ENCODE results near the gene TBX10. TPM values are rescaled to one million over a fixed set of nuclear protein-coding genes. Genes with fewer than 3 reads are reported as not detected.
"Not testable (repeated sequence)": the region's sequence is repeated elsewhere in the genome, so short reads cannot be mapped to it uniquely, and the experiment has no call there.

Gene TBX10
- total RNA-seq, 2 experiments from 2014 or later, result not detected

DNA sequence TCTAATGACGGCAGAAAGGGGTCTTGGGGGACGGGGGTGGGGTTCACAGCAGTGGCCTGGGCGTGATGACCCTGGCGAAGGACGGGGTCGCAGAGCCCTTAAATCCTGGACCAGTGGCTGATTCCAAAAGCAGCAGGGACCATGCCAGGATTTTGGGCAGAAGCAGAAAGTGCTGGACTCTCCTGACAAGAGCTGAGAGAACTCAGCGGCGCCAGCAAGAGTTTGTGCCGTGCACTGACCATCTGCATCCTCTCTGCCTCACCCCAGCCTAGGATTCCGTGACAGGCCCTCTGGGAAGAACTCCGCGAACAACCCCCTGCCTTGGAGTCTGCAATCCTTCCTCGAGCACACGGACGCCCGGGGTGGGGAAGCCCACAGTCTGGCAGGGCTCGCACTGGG, 33.5 kb downstream of the TBX10 start:
- peak overlapping the region; percentile 10 to 35 for H3K27ac ChIP-seq (ENCODE audit: low read depth in 1 of 2, low read length in 2 of 2)
- peaks cover 23% of the 10 kb centered on the region for H3K4me1 ChIP-seq (ENCODE audit: insufficient read depth, low read length)
- intact Hi-C loops (cut with DNase I, micrococcal nuclease), result loop anchor here (1.0 to 10.0 kb wide), 7 partner anchors 8 to 254 kb away; partner anchors contain the start of genes CDK2AP2 (in 1 of the 2), NUDT8 (in 1 of the 2), POLD4 (in 1 of the 2) and RAD9A (in 1 of the 2)
- Mint-ChIP-seq H3K4me1 (ENCODE audit: low read depth) (peaks cover 9% of the 10 kb centered on the region), H3K9me3 (no peaks in the 10 kb centered on the region), H3K4me3 (peak overlapping the region; percentile 88), H3K36me3 (ENCODE audit: low read depth) (peaks cover 29% of the 10 kb centered on the region), H3K27ac (peak overlapping the region; percentile 70), H3K27me3 (peaks cover 15% of the 10 kb centered on the region)
- ChIA-PET CTCF (interaction anchor here (1.2 to 1.5 kb wide), 2 partner anchors 8 to 23 kb away, joined by 4 to 5 read pairs; partner anchors contain the start of gene NUDT8), POLR2A (interaction anchor here (1.0 kb wide), 1 partner anchor 8 kb away, joined by 3 read pairs; no protein-coding TSS in a partner anchor)
- H3K4me3 ChIP-seq (ENCODE audit: low read length), result peak overlapping the region; percentile 83
- DNase-seq, result no peak
- no peak for ATAC-seq (ENCODE audit: poor library complexity)
- TF ChIP-seq, protein P1, sequence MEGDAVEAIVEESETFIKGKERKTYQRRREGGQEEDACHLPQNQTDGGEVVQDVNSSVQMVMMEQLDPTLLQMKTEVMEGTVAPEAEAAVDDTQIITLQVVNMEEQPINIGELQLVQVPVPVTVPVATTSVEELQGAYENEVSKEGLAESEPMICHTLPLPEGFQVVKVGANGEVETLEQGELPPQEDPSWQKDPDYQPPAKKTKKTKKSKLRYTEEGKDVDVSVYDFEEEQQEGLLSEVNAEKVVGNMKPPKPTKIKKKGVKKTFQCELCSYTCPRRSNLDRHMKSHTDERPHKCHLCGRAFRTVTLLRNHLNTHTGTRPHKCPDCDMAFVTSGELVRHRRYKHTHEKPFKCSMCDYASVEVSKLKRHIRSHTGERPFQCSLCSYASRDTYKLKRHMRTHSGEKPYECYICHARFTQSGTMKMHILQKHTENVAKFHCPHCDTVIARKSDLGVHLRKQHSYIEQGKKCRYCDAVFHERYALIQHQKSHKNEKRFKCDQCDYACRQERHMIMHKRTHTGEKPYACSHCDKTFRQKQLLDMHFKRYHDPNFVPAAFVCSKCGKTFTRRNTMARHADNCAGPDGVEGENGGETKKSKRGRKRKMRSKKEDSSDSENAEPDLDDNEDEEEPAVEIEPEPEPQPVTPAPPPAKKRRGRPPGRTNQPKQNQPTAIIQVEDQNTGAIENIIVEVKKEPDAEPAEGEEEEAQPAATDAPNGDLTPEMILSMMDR (IDR thresholded peaks at IDR 0.05), result no peak
- H3K36me3 ChIP-seq (ENCODE audit: insufficient read depth, low read length), result peaks cover 28% of the 10 kb centered on the region
- no peaks in the 10 kb centered on the region for H3K9me3 ChIP-seq (ENCODE audit: control insufficient read depth in 1 of 2, insufficient read depth in 1 of 2, low read length in 2 of 2)
- H3K27me3 ChIP-seq (ENCODE audit: control insufficient read depth in 1 of 2, insufficient read depth in 2 of 2, low read length in 2 of 2), result peaks cover under 1 to 7% of the 10 kb centered on the region in 2 experiments

DNA sequence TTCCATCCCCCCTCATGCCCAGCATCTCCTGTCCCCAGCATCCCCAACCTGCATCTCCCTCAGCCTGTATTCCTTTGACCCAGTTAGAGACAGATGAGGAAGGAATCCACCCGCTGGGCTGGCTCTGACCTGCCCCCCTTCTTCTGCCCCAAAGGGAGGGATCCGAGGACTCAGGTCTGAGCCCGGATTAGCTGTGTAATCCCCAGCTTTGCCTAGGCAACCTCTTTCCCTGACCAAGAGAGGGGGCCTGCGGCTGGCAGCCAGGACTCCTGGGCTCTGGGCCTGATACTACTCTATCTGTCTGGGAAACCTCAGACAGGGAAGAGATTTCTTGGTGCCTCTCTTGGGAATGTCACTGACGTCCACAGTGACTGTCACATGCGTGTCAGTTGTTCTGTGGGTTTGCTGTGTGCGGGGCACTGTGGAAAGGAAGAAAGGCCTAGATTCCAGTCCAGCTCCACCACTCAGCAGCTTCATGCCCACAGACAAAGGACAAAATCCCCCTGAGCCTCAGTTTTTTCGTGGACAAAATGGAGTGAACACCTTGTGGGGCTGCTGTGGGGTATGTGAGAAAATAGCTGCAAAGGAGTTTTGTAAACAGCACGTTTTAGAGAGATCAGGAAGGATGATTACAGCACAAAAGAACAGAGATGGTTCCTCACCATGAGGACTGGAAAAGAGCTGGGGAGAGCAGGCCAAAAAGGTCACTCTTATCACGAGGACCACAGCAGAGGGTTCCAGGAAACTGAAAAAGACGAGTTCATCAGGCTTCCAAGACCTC, 34.1 kb downstream of the TBX10 start:
- Mint-ChIP-seq H3K9me3 (no peaks in the 10 kb centered on the region), H3K4me1 (ENCODE audit: low read depth) (peaks cover 9% of the 10 kb centered on the region), H3K27me3 (peaks cover 22% of the 10 kb centered on the region), H3K36me3 (ENCODE audit: low read depth) (peaks cover 23% of the 10 kb centered on the region), H3K27ac (peak overlapping the region; percentile 70), H3K4me3 (peak overlapping the region; percentile 78)
- Histone ChIP-seq H3K4me3 (ENCODE audit: low read length) (no peak overlapping the region), H3K36me3 (ENCODE audit: insufficient read depth, low read length) (peaks cover 22% of the 10 kb centered on the region), H3K9me3 (ENCODE audit: control insufficient read depth in 1 of 2, insufficient read depth in 1 of 2, low read length in 2 of 2) (no peaks in the 10 kb centered on the region), H3K27ac (ENCODE audit: low read depth in 1 of 2, low read length in 2 of 2) (no peak overlapping the region), H3K27me3 (ENCODE audit: control insufficient read depth in 1 of 2, insufficient read depth in 2 of 2, low read length in 2 of 2) (peaks cover 4 to 14% of the 10 kb centered on the region in 2 experiments), H3K4me1 (ENCODE audit: insufficient read depth, low read length) (peaks cover 23% of the 10 kb centered on the region)
- ChIA-PET POLR2A (interaction anchor here (1.0 kb wide), 1 partner anchor 9 kb away, joined by 3 read pairs; no protein-coding TSS in a partner anchor), CTCF (interaction anchor here (1.2 to 1.5 kb wide), 2 partner anchors 9 to 24 kb away, joined by 4 to 5 read pairs; partner anchors contain the start of gene NUDT8)
- ATAC-seq (ENCODE audit: poor library complexity) (no peak), DNase-seq (no peak)
- TF ChIP-seq, protein P1 (IDR thresholded peaks at IDR 0.05), result no peak
- intact Hi-C loops (cut with DNase I, micrococcal nuclease), result loop anchor here (1.0 to 10.0 kb wide), 7 partner anchors 9 to 253 kb away; partner anchors contain the start of genes CDK2AP2 (in 1 of the 2), NUDT8 (in 1 of the 2), POLD4 (in 1 of the 2) and RAD9A (in 1 of the 2)

DNA sequence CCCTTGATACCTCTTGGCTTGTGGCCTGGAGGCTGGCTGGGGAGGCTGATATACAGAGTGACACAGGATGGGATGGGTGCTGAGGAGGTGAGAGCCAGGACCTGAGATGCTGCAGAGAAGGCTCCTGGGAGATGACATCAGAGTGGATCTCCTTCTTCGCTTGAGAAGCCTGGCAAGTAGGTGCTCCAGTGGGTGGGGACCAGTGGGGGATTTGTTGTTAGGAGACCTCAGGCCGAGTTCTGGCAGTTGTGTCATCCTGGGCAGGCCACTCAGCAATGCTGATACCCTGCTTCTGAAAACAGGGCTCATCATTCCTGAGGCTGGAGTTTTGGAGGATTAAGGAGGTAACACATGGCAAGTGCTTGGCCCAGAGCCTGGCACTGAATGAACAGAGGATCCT, 34.7 kb downstream of the TBX10 start:
- POLR2A ChIA-PET, result no interaction called here
- TF ChIP-seq, protein P1 (IDR thresholded peaks at IDR 0.05), result no peak
- H3K27ac Mint-ChIP-seq, result no peak overlapping the region

DNA sequence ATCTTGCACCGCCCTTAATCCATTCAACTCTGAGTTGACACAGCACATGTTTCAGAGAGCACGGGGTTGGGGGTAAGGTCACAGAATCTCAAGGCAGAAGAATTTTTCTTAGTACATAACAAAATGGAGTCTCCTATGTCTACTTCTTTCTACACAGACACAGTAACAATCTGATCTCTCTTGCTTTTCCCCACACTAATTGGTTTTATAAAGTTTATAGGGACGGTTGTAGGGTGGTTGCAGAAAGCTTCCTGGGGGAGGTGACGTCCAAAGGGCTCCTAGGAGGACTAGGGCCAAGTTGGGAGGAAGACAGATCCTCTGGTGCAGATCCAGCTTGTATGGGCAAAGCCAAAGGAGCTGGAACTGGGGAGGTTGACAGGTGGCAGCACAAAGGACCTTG, 35.4 kb downstream of the TBX10 start:
- POLR2A ChIA-PET; H3K4me3 ChIP-seq (ENCODE audit: low read length); H3K27ac Mint-ChIP-seq; H3K4me1 Mint-ChIP-seq (ENCODE audit: low read depth); ATAC-seq (ENCODE audit: poor library complexity); H3K36me3 ChIP-seq (ENCODE audit: insufficient read depth, low read length); H3K27ac ChIP-seq (ENCODE audit: low read depth in 1 of 2, low read length in 2 of 2); H3K9me3 Mint-ChIP-seq; H3K9me3 ChIP-seq (ENCODE audit: control insufficient read depth in 1 of 2, insufficient read depth in 1 of 2, low read length in 2 of 2); CTCF ChIA-PET; DNase-seq: not testable (repeated sequence)
- Histone ChIP-seq H3K27me3 (ENCODE audit: control insufficient read depth in 1 of 2, insufficient read depth in 2 of 2, low read length in 2 of 2) (peaks cover 4 to 20% of the 10 kb centered on the region in 2 experiments), H3K4me1 (ENCODE audit: insufficient read depth, low read length) (peaks cover 23% of the 10 kb centered on the region)
- H3K4me3 Mint-ChIP-seq, result peak overlapping the region; percentile 61
- H3K36me3 Mint-ChIP-seq (ENCODE audit: low read depth), result peaks cover 13% of the 10 kb centered on the region
- intact Hi-C loops (cut with DNase I, micrococcal nuclease), result loop anchor here in 1 of 2 experiments (10.0 kb wide), 1 partner anchor 209 kb away; the partner anchor contains the start of gene RAD9A
- peaks cover 32% of the 10 kb centered on the region for H3K27me3 Mint-ChIP-seq

More for the DNA sequence above, 34.7 kb downstream of the TBX10 start:
- Histone ChIP-seq H3K4me3 (ENCODE audit: low read length) (no peak overlapping the region), H3K27me3 (ENCODE audit: control insufficient read depth in 1 of 2, insufficient read depth in 2 of 2, low read length in 2 of 2) (peaks cover 4 to 20% of the 10 kb centered on the region in 2 experiments), H3K4me1 (ENCODE audit: insufficient read depth, low read length) (peaks cover 23% of the 10 kb centered on the region), H3K27ac (ENCODE audit: low read depth in 1 of 2, low read length in 2 of 2) (no peak overlapping the region), H3K9me3 (ENCODE audit: control insufficient read depth in 1 of 2, insufficient read depth in 1 of 2, low read length in 2 of 2) (no peaks in the 10 kb centered on the region), H3K36me3 (ENCODE audit: insufficient read depth, low read length) (peaks cover 16% of the 10 kb centered on the region)
- peaks cover 19% of the 10 kb centered on the region for H3K36me3 Mint-ChIP-seq (ENCODE audit: low read depth)
- no peaks in the 10 kb centered on the region for H3K9me3 Mint-ChIP-seq
- peak overlapping the region; percentile 61 for H3K4me3 Mint-ChIP-seq
- H3K27me3 Mint-ChIP-seq, result peaks cover 28% of the 10 kb centered on the region
- ATAC-seq (ENCODE audit: poor library complexity), result no peak
- CTCF ChIA-PET, result interaction anchor here (1.5 kb wide), 1 partner anchor 9 kb away, joined by 5 read pairs; no protein-coding TSS in a partner anchor
- intact Hi-C loops (cut with DNase I, micrococcal nuclease), result loop anchor here in 1 of 2 experiments (5.0 to 10.0 kb wide), 3 partner anchors 33 to 253 kb away; partner anchors contain the start of genes POLD4 and RAD9A
- peaks cover 9% of the 10 kb centered on the region for H3K4me1 Mint-ChIP-seq (ENCODE audit: low read depth)
- DNase-seq, result no peak

Data from CD4-positive, alpha-beta T cell (primary cell).